Tibial nerve (tissue), 4 donors: ENCODE results near the gene NEAT1. TPM values are rescaled to one million over a fixed set of nuclear protein-coding genes. Genes with fewer than 3 reads are reported as not detected.

ENCODE experiments used
- DNase-seq, 2 donors: peaks; one replicate each; pipeline ENCODE4 v3.0.0-alpha.2; 2019; ENCODE audit warnings: low spot score in 2 of 2
- H3K27ac ChIP-seq, 4 donors: fragments of 200-600 bp; sonication (generic) in 3 of 4; one replicate each; pipeline ENCODE4 v1.5.1; 2017 to 2019; ENCODE audit warnings: mild to moderate bottlenecking in 1 of 4
- H3K27me3 ChIP-seq, 2 donors: fragments of 200-600 bp; sonication (generic) in 1 of 2; one replicate each; pipeline versions ENCODE4 v1.5.1 to v1.6.0; 2017 to 2019
- H3K36me3 ChIP-seq, 3 donors: fragments of 200-600 bp; sonication (generic); one replicate each; pipeline ENCODE4 v1.5.1; 2018 to 2019
- H3K4me1 ChIP-seq, 4 donors: fragments of 200-600 bp; sonication (generic) in 3 of 4; one replicate each; pipeline ENCODE4 v1.5.1; 2017 to 2019
- H3K4me3 ChIP-seq, 4 donors: fragments of 200-600 bp; sonication (generic) in 3 of 4; one replicate each; pipeline ENCODE4 v1.5.1; 2017 to 2019; ENCODE audit warnings: mild to moderate bottlenecking in 1 of 4, moderate library complexity in 1 of 4
- H3K9me3 ChIP-seq, 4 donors: fragments of 200-600 bp; sonication (generic) in 3 of 4; one replicate each; pipeline ENCODE4 v1.5.1; 2017 to 2019
- EP300 ChIP-seq, 2 donors: sonication (generic); formaldehyde crosslinking; IDR thresholded peaks; one replicate each; pipeline ENCODE4 v1.6.1; 2017; ENCODE audit warnings: antibody characterized with exemption in 2 of 2, mild to moderate bottlenecking in 1 of 2
- POLR2A ChIP-seq, 2 donors: fragments of 450-650 bp; IDR thresholded peaks; one replicate each; pipeline ENCODE4 v1.6.1; 2017; ENCODE audit warnings: antibody characterized with exemption in 2 of 2, mild to moderate bottlenecking in 2 of 2, moderate library complexity in 2 of 2
- WGBS, 2 donors: methylation state at CpG; one replicate each; pipeline ENCODE4 v1.1.5; 2018; 5-methylcytosine and 5-hydroxymethylcytosine counted together
- total RNA-seq, 4 donors: library from RNA; depleted of rRNA; stranded (reverse); fragments of >200 nt; gene quantifications; one replicate each; pipeline ENCODE4 v1.1.0, GENCODE V29; 2016
- TF ChIP-seq, protein P1 (sequence below), 5 experiments: fragments of 200-600 bp in 3 of 5; fragments of 450-650 bp in 2 of 5; sonication (generic) in 3 of 5; IDR thresholded peaks; one replicate each; pipeline ENCODE4 v1.5.1; 2016 to 2019; ENCODE audit warnings: antibody characterized with exemption in 5 of 5, mild to moderate bottlenecking in 3 of 5, moderate library complexity in 2 of 5

Gene NEAT1
- total RNA-seq, 4 donors from 2014 or later = 427 to 571 (median 461) TPM

DNA sequence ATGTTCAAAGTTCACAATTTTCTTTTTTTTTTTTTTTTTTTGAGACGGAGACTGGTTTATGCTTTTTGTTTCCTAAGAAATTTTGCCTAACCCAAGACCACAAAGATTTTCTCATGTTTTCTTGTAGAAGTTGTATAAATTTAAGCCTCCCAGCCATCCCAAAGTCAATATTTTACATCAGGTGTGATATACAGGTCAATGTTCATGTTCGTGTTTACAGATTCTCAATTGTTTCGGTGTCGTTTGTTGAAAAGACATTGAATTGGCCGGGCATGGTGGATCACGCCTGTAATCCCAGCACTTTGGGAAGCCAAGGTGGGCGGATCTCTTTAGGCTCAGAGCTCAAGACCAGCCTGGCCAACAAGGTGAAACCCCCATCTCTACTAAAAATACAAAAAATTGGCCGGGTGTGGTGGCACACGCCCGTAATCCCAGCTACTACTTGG is 20.8 kb upstream of the NEAT1 start:
- TF ChIP-seq EP300 (IDR thresholded peaks at IDR 0.05) (no peak), POLR2A (IDR thresholded peaks at IDR 0.05) (no peak)
- TF ChIP-seq, protein P1, sequence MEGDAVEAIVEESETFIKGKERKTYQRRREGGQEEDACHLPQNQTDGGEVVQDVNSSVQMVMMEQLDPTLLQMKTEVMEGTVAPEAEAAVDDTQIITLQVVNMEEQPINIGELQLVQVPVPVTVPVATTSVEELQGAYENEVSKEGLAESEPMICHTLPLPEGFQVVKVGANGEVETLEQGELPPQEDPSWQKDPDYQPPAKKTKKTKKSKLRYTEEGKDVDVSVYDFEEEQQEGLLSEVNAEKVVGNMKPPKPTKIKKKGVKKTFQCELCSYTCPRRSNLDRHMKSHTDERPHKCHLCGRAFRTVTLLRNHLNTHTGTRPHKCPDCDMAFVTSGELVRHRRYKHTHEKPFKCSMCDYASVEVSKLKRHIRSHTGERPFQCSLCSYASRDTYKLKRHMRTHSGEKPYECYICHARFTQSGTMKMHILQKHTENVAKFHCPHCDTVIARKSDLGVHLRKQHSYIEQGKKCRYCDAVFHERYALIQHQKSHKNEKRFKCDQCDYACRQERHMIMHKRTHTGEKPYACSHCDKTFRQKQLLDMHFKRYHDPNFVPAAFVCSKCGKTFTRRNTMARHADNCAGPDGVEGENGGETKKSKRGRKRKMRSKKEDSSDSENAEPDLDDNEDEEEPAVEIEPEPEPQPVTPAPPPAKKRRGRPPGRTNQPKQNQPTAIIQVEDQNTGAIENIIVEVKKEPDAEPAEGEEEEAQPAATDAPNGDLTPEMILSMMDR (IDR thresholded peaks at IDR 0.05) = no peak
- peaks cover 0 to 13% (median 3%) of the 10 kb centered on the region in 4 donors for H3K4me1 ChIP-seq
- H3K36me3 ChIP-seq = peaks cover 0 to 100% (median 26%) of the 10 kb centered on the region in 3 donors
- H3K9me3 ChIP-seq = no peaks in the 10 kb centered on the region
- peak overlapping the region in 1 of 4 donors; percentile 15 for H3K27ac ChIP-seq
- 85 to 86% methylated on average over 10 of the region's 10 CpGs for WGBS, 2 donors
- no peak for DNase-seq
- H3K27me3 ChIP-seq = no peaks in the 10 kb centered on the region
- H3K4me3 ChIP-seq = no peak overlapping the region

GRCh38 chr11:65402790-65403189 is 19.8 kb upstream of the NEAT1 start:
- DNase-seq = no peak
- Histone ChIP-seq H3K9me3 (no peaks in the 10 kb centered on the region), H3K27me3 (no peaks in the 10 kb centered on the region), H3K36me3 (peaks cover 0 to 99% (median 23%) of the 10 kb centered on the region in 3 donors), H3K27ac (no peak overlapping the region), H3K4me3 (no peak overlapping the region), H3K4me1 (peaks cover 0 to 13% (median 3%) of the 10 kb centered on the region in 4 donors)
- WGBS, 2 donors = 83 to 90% methylated on average over 2 of the region's 2 CpGs
- TF ChIP-seq POLR2A (IDR thresholded peaks at IDR 0.05) (no peak), EP300 (IDR thresholded peaks at IDR 0.05) (no peak)
- TF ChIP-seq, protein P1 (IDR thresholded peaks at IDR 0.05) = no peak

GRCh38 chr11:65403607-65404121 is 18.9 kb upstream of the NEAT1 start:
- H3K4me1 ChIP-seq = peaks cover 0 to 13% (median 3%) of the 10 kb centered on the region in 4 donors
- H3K27ac ChIP-seq = peak overlapping the region in 3 of 4 donors; percentile 1 to 43 (median 32)
- no peaks in the 10 kb centered on the region for H3K27me3 ChIP-seq
- H3K9me3 ChIP-seq = no peaks in the 10 kb centered on the region
- H3K36me3 ChIP-seq = peaks cover 0 to 99% (median 23%) of the 10 kb centered on the region in 3 donors
- no peak overlapping the region for H3K4me3 ChIP-seq
- TF ChIP-seq, protein P1 (IDR thresholded peaks at IDR 0.05) = no peak
- no peak for TF ChIP-seq POLR2A (IDR thresholded peaks at IDR 0.05)
- no peak for TF ChIP-seq EP300 (IDR thresholded peaks at IDR 0.05)
- no peak for DNase-seq
- 61 to 75% methylated on average over 9 to 12 of the region's 12 CpGs for WGBS, 2 donors

- H3K27ac ChIP-seq = peak overlapping the region in 2 of 4 donors; percentile 32 to 43
- peaks cover 0 to 13% (median 3%) of the 10 kb centered on the region in 4 donors for H3K4me1 ChIP-seq
- WGBS, 2 donors = 68 to 88% methylated on average over 13 of the region's 13 CpGs
- no peaks in the 10 kb centered on the region for H3K27me3 ChIP-seq
- no peak for TF ChIP-seq POLR2A (IDR thresholded peaks at IDR 0.05)
- TF ChIP-seq EP300 (IDR thresholded peaks at IDR 0.05) = no peak
- TF ChIP-seq, protein P1 (IDR thresholded peaks at IDR 0.05) = no peak
- DNase-seq = no peak
- no peak overlapping the region for H3K4me3 ChIP-seq
- no peaks in the 10 kb centered on the region for H3K9me3 ChIP-seq
- H3K36me3 ChIP-seq = peaks cover 0 to 99% (median 26%) of the 10 kb centered on the region in 3 donors
These were observed 18.4 kb upstream of the NEAT1 start for GRCh38 chr11:65404210-65404609.

DNA sequence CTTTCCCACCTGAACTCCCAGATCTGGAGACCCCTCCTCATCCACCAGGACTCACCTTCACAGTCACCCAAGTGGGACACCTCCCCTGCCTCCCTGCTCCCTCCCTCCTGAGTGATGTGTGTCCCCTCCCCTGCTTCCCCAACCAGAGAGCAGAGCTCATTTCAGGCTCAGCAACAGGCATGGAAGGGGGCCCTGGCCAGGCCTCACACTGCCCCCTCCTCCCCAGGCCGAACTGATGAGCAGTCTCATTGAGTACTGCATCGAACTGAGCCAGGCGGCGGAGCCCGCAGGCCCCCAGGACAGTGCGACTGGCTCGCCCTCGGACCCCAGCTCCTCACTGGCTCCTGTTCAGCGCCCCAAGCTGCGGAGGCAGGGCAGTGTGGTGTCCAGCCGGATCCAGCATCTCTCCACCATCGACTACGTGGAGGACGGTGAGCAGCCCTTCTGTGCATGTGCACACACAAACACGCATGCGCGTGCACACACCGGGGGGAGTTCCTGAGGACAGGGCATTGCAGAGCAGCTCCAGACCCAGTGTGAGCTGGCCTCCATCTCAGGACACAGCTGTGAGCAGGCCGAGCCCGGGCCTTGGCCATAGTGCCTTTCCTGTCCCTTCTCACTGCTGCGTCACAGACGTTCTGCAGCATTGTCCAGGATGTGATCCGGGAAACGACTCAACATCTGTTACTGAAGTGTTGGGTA is 17.8 kb upstream of the NEAT1 start:
- no peak for DNase-seq
- Histone ChIP-seq H3K36me3 (peaks cover 0 to 99% (median 29%) of the 10 kb centered on the region in 3 donors), H3K4me1 (peaks cover 0 to 13% (median 3%) of the 10 kb centered on the region in 4 donors), H3K27me3 (no peaks in the 10 kb centered on the region), H3K9me3 (no peaks in the 10 kb centered on the region), H3K4me3 (no peak overlapping the region), H3K27ac (peak overlapping the region in 2 of 4 donors; percentile 32 to 43)
- TF ChIP-seq POLR2A (IDR thresholded peaks at IDR 0.05) (no peak), EP300 (IDR thresholded peaks at IDR 0.05) (no peak)
- TF ChIP-seq, protein P1 (IDR thresholded peaks at IDR 0.05) = no peak
- 90 to 94% methylated on average over 24 of the region's 24 CpGs for WGBS, 2 donors
